Activated T-cell treated with anti-CD3 and anti-CD28 coated beads for 24 hours (primary cell): ENCODE results near the gene FOXK1.

ENCODE experiments used
- DNase-seq: peaks from one replicate; pipeline ENCODE4 v3.0.0-alpha.2; 2020; ENCODE audit warnings: low read depth

Gene FOXK1

GRCh38 chr7:4745265-4745919 lies 63.3 kb downstream of the FOXK1 start:
- DNase-seq, result no peak

- DNase-seq, result no peak
These were observed 64.2 kb downstream of the FOXK1 start for GRCh38 chr7:4745971-4746919.

DNA sequence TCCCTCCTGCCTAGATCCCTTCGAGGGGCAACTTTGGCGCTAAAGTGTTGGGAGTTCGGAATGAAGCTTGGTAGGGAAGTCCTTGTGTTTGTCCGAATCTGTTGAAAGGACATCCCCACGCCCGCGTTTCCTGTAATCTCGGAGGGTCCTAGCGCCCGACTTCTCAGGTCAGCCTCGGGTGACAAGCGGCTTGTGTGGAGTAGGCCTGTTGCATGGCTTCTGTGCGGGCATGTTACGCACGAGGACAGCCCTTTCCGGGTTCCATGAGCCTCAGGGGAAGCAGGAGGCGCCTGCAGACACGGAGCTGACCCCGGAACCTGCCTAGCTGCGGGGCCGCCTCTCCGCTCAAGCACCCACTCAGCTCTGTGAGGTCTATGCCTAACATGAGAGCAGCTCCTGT lies 64.9 kb downstream of the FOXK1 start:
- no peak for DNase-seq

DNA sequence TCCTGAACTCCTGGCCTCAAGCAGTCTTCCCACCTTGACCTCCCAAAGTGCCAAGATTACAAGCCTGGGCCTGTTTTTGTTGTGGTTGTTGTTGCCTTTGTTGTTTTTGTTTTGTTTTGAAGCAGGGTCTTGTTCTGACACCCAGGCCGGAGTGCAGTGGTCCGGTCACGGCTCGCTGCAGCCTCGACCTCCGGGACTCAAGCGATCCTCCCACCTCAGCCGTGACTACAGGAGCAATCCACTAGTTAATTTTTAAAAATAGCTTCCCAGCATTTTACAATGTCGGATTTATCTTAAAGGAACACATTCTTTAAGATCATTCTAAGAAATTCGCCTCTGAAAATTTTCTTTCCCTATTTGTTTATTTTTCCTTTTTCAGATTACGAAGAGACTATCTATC lies 65.7 kb downstream of the FOXK1 start:
- DNase-seq, result no peak

- DNase-seq, result no peak
These were observed 66.2 kb downstream of the FOXK1 start for GRCh38 chr7:4748231-4748681.

GRCh38 chr7:4749363-4749762 lies 67.3 kb downstream of the FOXK1 start:
- DNase-seq, result no peak

- no peak for DNase-seq
These were observed 67.7 kb downstream of the FOXK1 start for GRCh38 chr7:4749798-4750197.

- DNase-seq, result no peak
These were observed 69.4 kb downstream of the FOXK1 start for GRCh38 chr7:4751398-4751947.

DNA sequence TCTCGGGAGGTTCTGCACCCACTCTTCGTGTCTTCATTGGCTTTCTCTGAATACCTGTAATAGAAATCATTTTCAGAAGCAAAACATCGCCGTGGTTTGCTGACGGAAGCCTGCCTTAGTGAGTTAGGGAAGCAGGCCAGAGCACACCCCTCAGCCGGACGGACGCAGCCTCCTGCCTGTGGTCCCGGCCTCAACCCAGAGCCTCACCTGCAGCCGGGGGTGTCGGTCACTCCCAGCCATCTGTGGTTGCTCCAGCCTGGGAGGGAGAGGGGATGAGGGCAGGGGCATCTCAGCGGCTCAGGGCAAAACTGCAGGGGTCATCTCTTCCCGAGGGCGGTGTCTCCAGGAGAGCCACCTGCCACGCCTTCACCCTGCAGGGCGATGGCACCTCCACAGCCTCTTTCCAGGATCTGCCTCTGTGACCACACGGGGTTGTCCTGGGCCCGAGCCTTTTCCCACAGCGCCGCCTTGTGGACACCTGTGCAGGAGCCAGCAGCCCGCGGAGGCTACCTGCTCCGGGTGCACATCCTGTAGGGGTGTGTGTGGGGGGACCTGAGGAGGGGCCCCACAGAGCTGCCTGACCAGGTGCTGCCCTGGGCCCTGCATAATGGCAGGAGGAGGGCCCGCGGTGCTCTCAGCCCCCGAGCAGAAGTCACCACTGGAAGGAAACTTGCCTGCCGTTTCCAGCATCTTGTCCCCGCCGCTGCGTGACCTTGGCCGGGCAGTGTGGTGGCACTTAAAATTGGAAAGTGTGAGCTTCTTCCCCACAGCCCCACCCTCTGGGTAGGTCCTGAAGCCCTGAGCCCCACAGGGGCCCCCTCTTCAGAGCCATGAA lies 71.7 kb downstream of the FOXK1 start:
- DNase-seq, result peak; percentile 71

- DNase-seq, result no peak
These were observed 72.4 kb downstream of the FOXK1 start for GRCh38 chr7:4754433-4755010.

GRCh38 chr7:4755045-4755444 lies 73.0 kb downstream of the FOXK1 start:
- DNase-seq, result no peak

DNA sequence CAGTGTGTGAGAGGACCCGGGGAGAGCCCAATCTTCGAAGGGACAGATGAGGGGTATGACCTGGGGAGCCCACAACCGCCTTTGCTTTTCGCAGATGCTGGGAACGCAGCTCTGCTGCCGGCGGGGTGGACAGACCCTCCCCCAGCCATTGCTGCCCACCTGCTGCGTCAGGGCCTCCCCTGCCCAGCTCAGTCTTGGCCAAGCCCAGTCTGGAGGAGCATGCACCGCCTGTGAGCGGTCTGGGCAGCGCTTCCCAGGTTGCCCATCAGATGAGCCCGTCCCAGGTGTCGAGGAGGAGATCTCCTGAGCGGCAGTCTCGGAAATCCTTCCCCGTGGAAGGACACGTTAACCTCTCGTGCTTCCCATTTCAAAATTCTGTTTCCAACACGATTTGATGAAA lies 76.0 kb downstream of the FOXK1 start:
- DNase-seq, result no peak

DNA sequence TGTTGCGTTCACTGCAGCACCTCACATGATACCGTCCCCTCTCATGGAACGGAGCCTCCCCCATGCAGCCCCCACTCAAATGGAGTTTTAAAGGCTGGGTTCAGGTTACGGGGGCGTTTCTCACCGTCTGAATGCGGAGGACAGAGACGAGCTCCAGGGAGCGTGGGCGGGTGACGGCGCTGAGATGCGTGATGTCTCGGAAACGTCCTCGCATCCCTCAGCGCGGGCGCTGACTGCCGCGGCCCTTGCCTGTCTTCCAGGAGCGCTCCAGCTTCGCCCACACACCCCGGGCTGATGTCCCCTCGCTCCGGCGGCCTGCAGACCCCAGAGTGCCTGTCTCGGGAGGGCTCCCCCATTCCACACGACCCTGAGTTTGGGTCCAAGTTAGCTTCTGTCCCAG lies 76.7 kb downstream of the FOXK1 start:
- no peak for DNase-seq

GRCh38 chr7:4759211-4759610 lies 77.1 kb downstream of the FOXK1 start:
- DNase-seq, result no peak

DNA sequence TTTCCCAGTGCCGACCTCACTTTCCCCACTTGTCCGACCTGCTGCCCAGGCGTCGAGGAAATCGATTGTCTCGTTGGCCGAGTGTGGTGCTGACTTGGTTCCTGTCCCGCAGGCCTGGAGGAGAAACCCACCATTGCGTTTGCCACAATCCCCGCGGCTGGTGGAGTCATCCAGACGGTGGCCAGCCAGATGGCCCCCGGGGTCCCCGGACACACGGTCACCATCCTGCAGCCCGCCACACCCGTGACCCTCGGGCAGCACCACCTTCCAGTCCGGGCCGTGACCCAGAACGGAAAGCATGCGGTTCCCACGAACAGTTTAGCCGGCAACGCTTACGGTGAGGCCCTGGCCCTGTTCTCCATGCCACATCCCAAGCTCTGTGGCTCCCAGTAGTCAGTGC lies 78.9 kb downstream of the FOXK1 start:
- DNase-seq, result no peak

DNA sequence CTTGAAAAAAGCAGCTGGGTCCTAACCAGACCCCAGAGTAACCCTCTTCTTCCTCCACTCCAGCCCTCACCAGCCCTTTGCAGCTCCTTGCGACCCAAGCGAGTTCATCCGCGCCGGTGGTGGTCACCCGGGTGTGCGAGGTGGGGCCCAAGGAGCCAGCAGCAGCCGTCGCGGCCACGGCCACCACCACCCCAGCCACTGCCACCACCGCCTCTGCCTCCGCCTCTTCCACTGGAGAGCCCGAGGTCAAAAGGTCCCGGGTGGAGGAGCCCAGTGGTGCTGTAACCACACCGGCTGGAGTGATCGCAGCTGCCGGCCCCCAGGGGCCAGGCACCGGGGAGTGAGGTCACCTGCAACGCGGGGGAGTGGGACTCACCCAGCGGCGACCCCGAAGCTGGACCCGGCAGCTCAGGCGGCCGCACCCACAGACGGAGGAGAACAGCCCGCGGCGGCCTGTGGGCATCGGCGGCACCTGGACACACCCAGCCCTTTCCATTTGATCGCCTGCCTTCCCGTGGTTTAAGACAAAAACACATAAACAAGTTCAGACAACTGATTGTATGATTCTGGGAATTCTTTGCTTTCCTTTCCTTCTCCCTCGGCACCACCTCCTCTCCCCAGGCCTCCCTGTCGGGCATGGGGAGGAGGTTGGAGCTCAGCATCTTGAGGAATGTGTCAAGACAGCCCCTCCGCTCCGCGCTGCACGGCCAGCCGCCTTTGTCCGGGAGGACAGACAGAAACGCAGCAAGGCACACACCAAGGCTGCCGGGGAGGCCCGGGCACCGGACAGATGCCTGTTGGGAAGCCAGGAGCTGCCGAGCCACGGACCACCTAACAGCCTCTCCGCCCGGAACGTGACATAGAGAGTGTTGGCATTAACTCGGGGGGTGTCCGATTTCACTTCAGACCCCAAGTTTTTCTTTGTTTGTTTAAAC lies 80.3 kb downstream of the FOXK1 start:
- DNase-seq, result no peak

GRCh38 chr7:4763091-4763793 lies 81.1 kb downstream of the FOXK1 start:
- no peak for DNase-seq

DNA sequence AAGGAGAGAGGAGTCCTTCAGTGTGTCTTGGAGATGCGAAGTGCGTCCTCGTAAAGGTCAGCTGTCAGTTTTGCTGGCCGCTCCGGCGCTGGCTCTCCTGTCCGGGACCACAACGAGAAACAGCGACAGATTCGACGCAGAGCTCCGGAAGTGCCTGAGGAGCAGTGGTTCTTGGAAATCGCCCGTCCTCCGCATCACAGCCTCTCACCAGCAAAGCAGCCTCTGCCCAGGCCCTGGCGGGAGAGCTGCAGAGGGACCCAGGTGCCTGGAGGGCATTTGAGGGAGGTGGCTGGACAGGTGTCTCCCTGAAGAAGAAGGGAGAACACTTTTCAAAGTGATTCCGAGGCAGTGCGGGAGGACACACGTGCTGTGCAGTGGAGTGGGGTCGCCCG lies 81.7 kb downstream of the FOXK1 start:
- no peak for DNase-seq

DNA sequence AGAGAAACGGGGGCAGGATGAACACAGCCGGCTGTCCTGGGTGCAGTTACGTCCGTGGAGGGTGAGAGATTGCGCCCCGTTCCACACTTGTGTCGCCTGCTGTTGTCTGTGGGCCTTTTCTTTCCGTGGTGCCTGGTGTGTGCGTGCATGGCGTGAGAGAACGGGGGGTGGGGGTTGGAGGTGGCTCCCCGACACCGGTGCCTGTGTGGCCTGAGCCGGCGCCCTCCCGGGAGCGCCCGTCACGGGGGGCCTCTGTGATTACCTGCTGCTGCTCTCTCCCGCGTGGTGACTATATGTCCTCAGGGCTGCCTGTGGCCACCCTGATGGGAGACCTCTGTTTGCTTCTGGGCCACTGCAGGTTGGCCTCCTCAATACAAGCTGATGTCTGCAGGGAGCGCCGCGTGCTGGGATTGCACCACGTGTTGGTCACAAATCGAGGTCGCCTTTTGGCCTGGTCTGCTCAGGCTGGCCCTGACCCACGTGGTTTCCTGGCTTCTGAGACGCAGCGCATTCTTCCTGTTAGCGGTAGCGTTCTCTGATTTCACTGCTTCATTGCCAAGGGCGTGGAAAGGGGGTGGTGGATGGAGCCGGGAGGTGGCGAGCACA lies 82.4 kb downstream of the FOXK1 start:
- DNase-seq, result no peak
